Stimulated activated CD8-positive, alpha-beta memory T cell treated with anti-CD3 and anti-CD28 coated beads, Interleukin-2, amount 100 ng/mL, for 1 hour (primary cell): ENCODE data around the gene DNAJC15.
"Not testable (repeated sequence)": the region's sequence is repeated elsewhere in the genome, so short reads cannot be mapped to it uniquely, and the experiment has no call there.

Source experiments
- DNase-seq, 2 donors: peaks; one replicate each; pipeline ENCODE4 v3.0.0-alpha.2; 2020; ENCODE audit warnings: low read depth in 2 of 2

The DNAJC15 gene

GRCh38 chr13:43044720-43045301 lies 21.4 kb downstream of the DNAJC15 start:
- DNase-seq = no peak

- not testable (repeated sequence) for DNase-seq
Measured at GRCh38 chr13:43045302-43045773, 22.0 kb downstream of the DNAJC15 start.

GRCh38 chr13:43046259-43046658 lies 22.9 kb downstream of the DNAJC15 start:
- no peak for DNase-seq

GRCh38 chr13:43054803-43055802 lies 31.7 kb downstream of the DNAJC15 start:
- DNase-seq = no peak

- no peak for DNase-seq
Measured at GRCh38 chr13:43057653-43058317, 34.4 kb downstream of the DNAJC15 start.

- no peak for DNase-seq
Measured at GRCh38 chr13:43058318-43058674, 34.9 kb downstream of the DNAJC15 start.

GRCh38 chr13:43058831-43059230 lies 35.4 kb downstream of the DNAJC15 start:
- no peak for DNase-seq

- not testable (repeated sequence) for DNase-seq
Measured at GRCh38 chr13:43059779-43060178, 36.4 kb downstream of the DNAJC15 start.

GRCh38 chr13:43060806-43061205 lies 37.4 kb downstream of the DNAJC15 start:
- DNase-seq = not testable (repeated sequence)

- no peak for DNase-seq
Measured at GRCh38 chr13:43061496-43062280, 38.3 kb downstream of the DNAJC15 start.

- DNase-seq = no peak
Measured at GRCh38 chr13:43071824-43072223, 48.4 kb downstream of the DNAJC15 start.

- no peak for DNase-seq
Measured at GRCh38 chr13:43072394-43072793, 49.0 kb downstream of the DNAJC15 start.

- DNase-seq = no peak
Measured at GRCh38 chr13:43074824-43075510, 51.6 kb downstream of the DNAJC15 start.

GRCh38 chr13:43075511-43075902 lies 52.1 kb downstream of the DNAJC15 start:
- DNase-seq = not testable (repeated sequence)

GRCh38 chr13:43077046-43077445 lies 53.7 kb downstream of the DNAJC15 start:
- no peak for DNase-seq

- DNase-seq = no peak
Measured at GRCh38 chr13:43077461-43077860, 54.1 kb downstream of the DNAJC15 start.

GRCh38 chr13:43077906-43078305 lies 54.5 kb downstream of the DNAJC15 start:
- DNase-seq = no peak

- DNase-seq = no peak
Measured at GRCh38 chr13:43078399-43078798, 55.0 kb downstream of the DNAJC15 start.

GRCh38 chr13:43079392-43079931 lies 56.1 kb downstream of the DNAJC15 start:
- no peak for DNase-seq

- DNase-seq = no peak
Measured at GRCh38 chr13:43080199-43080598, 56.8 kb downstream of the DNAJC15 start.

- DNase-seq = no peak
Measured at GRCh38 chr13:43081866-43082265, 58.5 kb downstream of the DNAJC15 start.
